SU-DHL-6 (cell line): Measurements from ENCODE around the gene CNTN6.

Experiments used
- H2AFZ ChIP-seq: fragments of 200-600 bp; sonication (generic); 2 replicates; pipeline ENCODE4 v1.6.1; 2014; ENCODE audit warnings: low read depth, mild to moderate bottlenecking, moderate library complexity, mixed read lengths, antibody characterized with exemption, low read length; ENCODE audit not compliant: severe bottlenecking
- H3F3A ChIP-seq: fragments of 200-600 bp; shearing (Covaris generic); 2 replicates; pipeline ENCODE4 v1.6.0; 2016; ENCODE audit warnings: antibody characterized with exemption, mild to moderate bottlenecking; ENCODE audit not compliant: insufficient read depth
- H3K27ac ChIP-seq: fragments of 200-600 bp; sonication (generic); 2 replicates; pipeline ENCODE4 v1.5.1; 2016; ENCODE audit warnings: low read depth, mild to moderate bottlenecking, low read length, moderate library complexity, mixed read lengths
- H3K27me3 ChIP-seq: fragments of 200-600 bp; sonication (generic), shearing (Covaris generic); 2 replicates; pipeline ENCODE4 v1.6.0; 2014; ENCODE audit warnings: mild to moderate bottlenecking, low read length
- H3K36me3 ChIP-seq: fragments of 200-600 bp; sonication (generic); 2 replicates; pipeline ENCODE4 v1.6.1; 2014; ENCODE audit warnings: mild to moderate bottlenecking, low read length, mixed read lengths
- H3K4me2 ChIP-seq: fragments of 300-600, 200-600 bp; shearing (Covaris generic), sonication (generic); 2 replicates; pipeline ENCODE4 v1.6.0; 2014; ENCODE audit warnings: low read length, low read depth, mild to moderate bottlenecking; ENCODE audit not compliant: poor library complexity, severe bottlenecking
- H3K4me3 ChIP-seq: fragments of 200-600 bp; sonication (generic); 2 replicates; pipeline ENCODE4 v1.5.1; 2014; ENCODE audit warnings: antibody characterized with exemption, low read length, mild to moderate bottlenecking, mixed read lengths; ENCODE audit not compliant: insufficient read depth, poor library complexity, severe bottlenecking
- H3K79me2 ChIP-seq: fragments of 200-600 bp; sonication (generic); 2 replicates; pipeline ENCODE4 v1.6.1; 2014; ENCODE audit warnings: mild to moderate bottlenecking, low read length, moderate library complexity; ENCODE audit not compliant: insufficient read depth
- H3K9ac ChIP-seq: fragments of 200-600 bp; sonication (generic); 2 replicates; pipeline ENCODE4 v1.7.0; 2014; ENCODE audit warnings: mild to moderate bottlenecking, low read length
- H3K9me2 ChIP-seq: fragments of 200-600 bp; sonication (generic); replicated peaks from 2 replicates; pipeline ENCODE4 v1.6.1; 2014; ENCODE audit warnings: low read length; ENCODE audit not compliant: insufficient read depth
- H3K9me3 ChIP-seq: fragments of 200-600 bp; sonication (generic); 2 replicates; pipeline ENCODE4 v1.6.1; 2014; ENCODE audit warnings: low read length, mixed read lengths; ENCODE audit not compliant: insufficient read depth
- H4K20me1 ChIP-seq: fragments of 200-600 bp; sonication (generic); 2 replicates; pipeline ENCODE4 v1.6.1; 2014; ENCODE audit warnings: low read depth, mild to moderate bottlenecking, antibody characterized with exemption, low read length, moderate library complexity, mixed read lengths
- EZH2phosphoT487 ChIP-seq: fragments of 200-600 bp; sonication (generic), shearing (Covaris generic); conservative IDR thresholded peaks from 2 replicates; pipeline ENCODE4 v1.6.1; 2018; ENCODE audit warnings: mild to moderate bottlenecking, antibody characterized with exemption, low read length, moderate library complexity, mixed read lengths
- TF ChIP-seq, protein P1 (sequence below): fragments of 200-600 bp; sonication (generic); IDR thresholded peaks from one replicate; pipeline ENCODE4 v1.5.1; 2017; ENCODE audit warnings: antibody characterized with exemption, mild to moderate bottlenecking, low read length, moderate library complexity; ENCODE audit not compliant: insufficient read depth, poor library complexity, severe bottlenecking

Gene CNTN6

DNA sequence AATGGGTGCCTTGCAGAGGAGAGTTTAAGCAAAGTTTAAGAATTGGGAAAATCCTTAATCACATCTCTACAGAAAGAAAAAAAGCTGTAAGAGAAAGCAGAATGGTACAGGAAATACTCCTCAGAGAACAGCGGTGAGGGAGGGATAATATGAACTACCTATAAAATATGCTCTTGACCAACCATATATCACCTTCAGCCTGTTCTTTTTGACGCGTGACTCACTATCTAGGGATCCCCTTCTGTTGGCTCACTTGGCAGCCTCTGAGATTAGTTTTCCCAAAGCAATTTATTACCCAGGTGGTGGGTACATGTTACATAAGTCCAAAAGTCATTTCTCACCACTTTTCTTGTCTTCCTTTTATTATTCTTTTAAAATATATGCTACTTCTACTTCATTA is 97.7 kb downstream of the CNTN6 start:
- Histone ChIP-seq H3K4me3 (no peak overlapping the region), H4K20me1 (no peaks in the 10 kb centered on the region), H3K27ac (no peak overlapping the region), H3F3A (no peaks in the 10 kb centered on the region), H3K27me3 (no peaks in the 10 kb centered on the region), H3K9ac (no peak overlapping the region), H3K9me3 (no peaks in the 10 kb centered on the region), H3K4me2 (no peak overlapping the region), H3K36me3 (no peaks in the 10 kb centered on the region), H3K79me2 (no peaks in the 10 kb centered on the region), H3K9me2 (no peaks in the 10 kb centered on the region), H2AFZ (no peak overlapping the region)
- TF ChIP-seq, protein P1, sequence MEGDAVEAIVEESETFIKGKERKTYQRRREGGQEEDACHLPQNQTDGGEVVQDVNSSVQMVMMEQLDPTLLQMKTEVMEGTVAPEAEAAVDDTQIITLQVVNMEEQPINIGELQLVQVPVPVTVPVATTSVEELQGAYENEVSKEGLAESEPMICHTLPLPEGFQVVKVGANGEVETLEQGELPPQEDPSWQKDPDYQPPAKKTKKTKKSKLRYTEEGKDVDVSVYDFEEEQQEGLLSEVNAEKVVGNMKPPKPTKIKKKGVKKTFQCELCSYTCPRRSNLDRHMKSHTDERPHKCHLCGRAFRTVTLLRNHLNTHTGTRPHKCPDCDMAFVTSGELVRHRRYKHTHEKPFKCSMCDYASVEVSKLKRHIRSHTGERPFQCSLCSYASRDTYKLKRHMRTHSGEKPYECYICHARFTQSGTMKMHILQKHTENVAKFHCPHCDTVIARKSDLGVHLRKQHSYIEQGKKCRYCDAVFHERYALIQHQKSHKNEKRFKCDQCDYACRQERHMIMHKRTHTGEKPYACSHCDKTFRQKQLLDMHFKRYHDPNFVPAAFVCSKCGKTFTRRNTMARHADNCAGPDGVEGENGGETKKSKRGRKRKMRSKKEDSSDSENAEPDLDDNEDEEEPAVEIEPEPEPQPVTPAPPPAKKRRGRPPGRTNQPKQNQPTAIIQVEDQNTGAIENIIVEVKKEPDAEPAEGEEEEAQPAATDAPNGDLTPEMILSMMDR, result no peak
- TF ChIP-seq EZH2phosphoT487, result no peak

GRCh38 chr3:1191026-1191425 is 98.2 kb downstream of the CNTN6 start:
- no peak overlapping the region for H3K27ac ChIP-seq
- H3K4me3 ChIP-seq, result no peak overlapping the region
- no peaks in the 10 kb centered on the region for H4K20me1 ChIP-seq
- H3K9me3 ChIP-seq, result no peaks in the 10 kb centered on the region
- no peaks in the 10 kb centered on the region for H3K9me2 ChIP-seq
- no peak overlapping the region for H3K9ac ChIP-seq
- H3K27me3 ChIP-seq, result no peaks in the 10 kb centered on the region
- no peak overlapping the region for H3K4me2 ChIP-seq
- no peak overlapping the region for H2AFZ ChIP-seq
- H3K36me3 ChIP-seq, result no peaks in the 10 kb centered on the region
- no peaks in the 10 kb centered on the region for H3K79me2 ChIP-seq
- TF ChIP-seq, protein P1, result no peak
- TF ChIP-seq EZH2phosphoT487, result no peak
- H3F3A ChIP-seq, result no peaks in the 10 kb centered on the region

- Histone ChIP-seq H3K9me3 (no peaks in the 10 kb centered on the region), H3K4me3 (no peak overlapping the region), H3K9ac (no peak overlapping the region), H3F3A (no peaks in the 10 kb centered on the region), H3K4me2 (no peak overlapping the region), H4K20me1 (no peaks in the 10 kb centered on the region), H3K9me2 (no peaks in the 10 kb centered on the region), H3K79me2 (no peaks in the 10 kb centered on the region), H3K36me3 (no peaks in the 10 kb centered on the region), H3K27me3 (no peaks in the 10 kb centered on the region), H3K27ac (no peak overlapping the region), H2AFZ (no peak overlapping the region)
- TF ChIP-seq, protein P1, result no peak
- TF ChIP-seq EZH2phosphoT487, result no peak
These were observed 103.1 kb downstream of the CNTN6 start for GRCh38 chr3:1195947-1196346.

GRCh38 chr3:1197051-1197450 is 104.2 kb downstream of the CNTN6 start:
- no peak for TF ChIP-seq EZH2phosphoT487
- TF ChIP-seq, protein P1, result no peak
- Histone ChIP-seq H3K4me3 (no peak overlapping the region), H3K4me2 (no peak overlapping the region), H4K20me1 (no peaks in the 10 kb centered on the region), H3K27me3 (no peaks in the 10 kb centered on the region), H3K9ac (no peak overlapping the region), H2AFZ (no peak overlapping the region), H3K79me2 (no peaks in the 10 kb centered on the region), H3F3A (no peaks in the 10 kb centered on the region), H3K9me2 (no peaks in the 10 kb centered on the region), H3K27ac (no peak overlapping the region), H3K36me3 (no peaks in the 10 kb centered on the region), H3K9me3 (no peaks in the 10 kb centered on the region)
